Ammon's horn (tissue), 1 donor: ENCODE measurements around the gene GZF1.
"Not testable (repeated sequence)": the region's sequence is repeated elsewhere in the genome, so short reads cannot be mapped to it uniquely, and the experiment has no call there.

ENCODE experiments used
- DNase-seq: peaks from one replicate; pipeline ENCODE4 v3.0.0-alpha.2; 2016; ENCODE audit warnings: low spot score

GZF1 gene

GRCh38 chr20:23346002-23346401 is 16.0 kb upstream of the GZF1 start:
- no peak for DNase-seq

GRCh38 chr20:23347791-23348190 is 14.2 kb upstream of the GZF1 start:
- DNase-seq, result no peak

GRCh38 chr20:23348510-23348909 is 13.5 kb upstream of the GZF1 start:
- DNase-seq, result not testable (repeated sequence)

- DNase-seq, result peak; percentile 46
These were observed 12.4 kb upstream of the GZF1 start for GRCh38 chr20:23349338-23350195.

- DNase-seq, result peak; percentile 98
These were observed 11.6 kb upstream of the GZF1 start, which contains the start of gene NXT1 for GRCh38 chr20:23350196-23350903. Gene NXT1, plus strand, starts transcription at chr20:23350791. Its CDS starts 3,251 bp downstream, at chr20:23354042.

GRCh38 chr20:23350904-23351838 is 10.8 kb upstream of the GZF1 start:
- DNase-seq, result peak; percentile 70

GRCh38 chr20:23356203-23356602 is 5.8 kb upstream of the GZF1 start:
- no peak for DNase-seq

GRCh38 chr20:23357767-23358562 is 4.0 kb upstream of the GZF1 start:
- peak; percentile 98 for DNase-seq

GRCh38 chr20:23358563-23358906 is 3.4 kb upstream of the GZF1 start:
- DNase-seq, result no peak

- DNase-seq, result no peak
These were observed 2.9 kb upstream of the GZF1 start for GRCh38 chr20:23358923-23359593.

- no peak for DNase-seq
These were observed 1.5 kb upstream of the GZF1 start for GRCh38 chr20:23360531-23360930.

- DNase-seq, result no peak
These were observed 885 bp upstream of the GZF1 start for GRCh38 chr20:23361119-23361475.

- DNase-seq, result peak; percentile 45
These were observed 642 bp downstream of the GZF1 start for GRCh38 chr20:23362392-23363256.

GRCh38 chr20:23363257-23363649 is 1.3 kb downstream of the GZF1 start:
- DNase-seq, result no peak

GRCh38 chr20:23365390-23366165 is 3.6 kb downstream of the GZF1 start:
- DNase-seq, result no peak

- no peak for DNase-seq
These were observed 4.4 kb downstream of the GZF1 start for GRCh38 chr20:23366384-23366783.

GRCh38 chr20:23367770-23368169 is 5.8 kb downstream of the GZF1 start:
- no peak for DNase-seq

GRCh38 chr20:23368316-23369071 is 6.5 kb downstream of the GZF1 start:
- DNase-seq, result no peak
